Chondrocyte (in vitro differentiated cells): ENCODE measurements around the gene MAGEA9B. TPM values are rescaled to one million over a fixed set of nuclear protein-coding genes. Genes with fewer than 3 reads are reported as not detected.
"Not testable (repeated sequence)": the region's sequence is repeated elsewhere in the genome, so short reads cannot be mapped to it uniquely, and the experiment has no call there.

Source experiments
- DNase-seq: peaks from one replicate; pipeline ENCODE4 v3.0.0; 2021; ENCODE audit warnings: mixed read lengths, low spot score
- H3K27ac Mint-ChIP-seq: one replicate; pipeline ENCODE4 v1.8.0; 2021; ENCODE audit warnings: mild to moderate bottlenecking, moderate library complexity, mixed read lengths; ENCODE audit not compliant: unreplicated experiment
- H3K27me3 Mint-ChIP-seq: 2 replicates; pipeline ENCODE4 v1.8.0; 2021; ENCODE audit warnings: low read depth, mixed read lengths
- H3K36me3 Mint-ChIP-seq: 2 replicates; pipeline ENCODE4 v1.8.0; 2021; ENCODE audit warnings: low read depth, mixed read lengths
- H3K4me1 Mint-ChIP-seq: 2 replicates; pipeline ENCODE4 v1.8.0; 2021; ENCODE audit warnings: low read depth, mild to moderate bottlenecking, mixed read lengths
- H3K4me3 Mint-ChIP-seq: one replicate; pipeline ENCODE4 v1.8.0; 2021; ENCODE audit warnings: mild to moderate bottlenecking, moderate library complexity, mixed read lengths; ENCODE audit not compliant: unreplicated experiment
- H3K9me3 Mint-ChIP-seq: 2 replicates; pipeline ENCODE4 v1.8.0; 2021; ENCODE audit warnings: low read depth, mixed read lengths
- CTCF ChIP-seq: fragments of 200-600 bp; sonication (generic); IDR thresholded peaks from 2 replicates; pipeline ENCODE4 v1.5.0; 2021; ENCODE audit warnings: antibody characterized with exemption, mild to moderate bottlenecking, moderate library complexity
- total RNA-seq: library from RNA; stranded (reverse); gene quantifications from 3 replicates; pipeline ENCODE4 v1.2.1, GENCODE V29; 2021

Gene MAGEA9B
- total RNA-seq, 1 donor from 2014 or later: not detected

- H3K9me3 Mint-ChIP-seq: no peaks in the 10 kb centered on the region
- peak overlapping the region; percentile 87 for H3K4me3 Mint-ChIP-seq
- H3K36me3 Mint-ChIP-seq: no peaks in the 10 kb centered on the region
- TF ChIP-seq CTCF: no peak
- H3K4me1 Mint-ChIP-seq: peaks cover 4% of the 10 kb centered on the region
- no peaks in the 10 kb centered on the region for H3K27me3 Mint-ChIP-seq
- peak overlapping the region; percentile 92 for H3K27ac Mint-ChIP-seq
- DNase-seq: peak; percentile 97
These were observed 47.8 kb downstream of the MAGEA9B start for GRCh38 chrX:149539283-149540130.

- not testable (repeated sequence) for H3K27ac Mint-ChIP-seq, H3K4me1 Mint-ChIP-seq, H3K27me3 Mint-ChIP-seq, H3K4me3 Mint-ChIP-seq, H3K36me3 Mint-ChIP-seq, H3K9me3 Mint-ChIP-seq
- peak; percentile 28 for DNase-seq
These were observed 49.8 kb downstream of the MAGEA9B start for GRCh38 chrX:149537474-149537873.

- not testable (repeated sequence) for H3K27me3 Mint-ChIP-seq, H3K36me3 Mint-ChIP-seq, DNase-seq, H3K27ac Mint-ChIP-seq, H3K4me1 Mint-ChIP-seq, H3K9me3 Mint-ChIP-seq, H3K4me3 Mint-ChIP-seq
These were observed 52.2 kb downstream of the MAGEA9B start for GRCh38 chrX:149534926-149535602.

GRCh38 chrX:149533999-149534398, 53.3 kb downstream of the MAGEA9B start:
- not testable (repeated sequence) for H3K36me3 Mint-ChIP-seq, H3K4me1 Mint-ChIP-seq, H3K27ac Mint-ChIP-seq, DNase-seq, H3K9me3 Mint-ChIP-seq, H3K27me3 Mint-ChIP-seq, H3K4me3 Mint-ChIP-seq

GRCh38 chrX:149532868-149533267, 54.4 kb downstream of the MAGEA9B start:
- H3K36me3 Mint-ChIP-seq, H3K4me3 Mint-ChIP-seq, H3K27me3 Mint-ChIP-seq, H3K4me1 Mint-ChIP-seq, H3K9me3 Mint-ChIP-seq, H3K27ac Mint-ChIP-seq, DNase-seq: not testable (repeated sequence)

Other genes starting within 250 kb of the MAGEA9B start
- 93.5 to 98.5 TPM (median 94.1 TPM) in 3 replicates for gene IDS, start 82.2 kb downstream of the MAGEA9B start, total RNA-seq
- 14.7 to 18.9 TPM (median 17.8 TPM) in 3 replicates for gene EOLA1, start 46.4 kb downstream of the MAGEA9B start, total RNA-seq
- gene HSFX3, start 37.5 kb downstream of the MAGEA9B start, total RNA-seq: not detected in 3 replicates
- not detected in 3 replicates for gene HSFX2, start 7.9 kb upstream of the MAGEA9B start, total RNA-seq
- 21.7 to 30.2 TPM (median 21.9 TPM) in 3 replicates for gene TMEM185A, start 44.3 kb upstream of the MAGEA9B start, total RNA-seq
- gene MAGEA11, start 124.6 kb upstream of the MAGEA9B start, total RNA-seq: not detected in 3 replicates
- gene HSFX1, start 186.6 kb upstream of the MAGEA9B start, total RNA-seq: 1.6 to 2.1 TPM (median 2.1 TPM) in 3 replicates
- not detected in 3 replicates for gene MAGEA9, start 194.5 kb upstream of the MAGEA9B start, total RNA-seq